A549 treated with CpdA at 1 μM for 4 hours (cell line): ENCODE data around the gene TCP11X2. TPM values are rescaled to one million over a fixed set of nuclear protein-coding genes. Genes with fewer than 3 reads are reported as not detected.

Source experiments
- total RNA-seq: library from RNA; stranded (reverse); fragments of 200-300 nt; extraction: Qiagen RNA extraction; gene quantifications from 5 replicates; pipeline ENCODE4 v1.2.3, GENCODE V29; 2022; ENCODE audit warnings: low read depth

The TCP11X2 gene
- not detected in 5 replicates for total RNA-seq

DNA sequence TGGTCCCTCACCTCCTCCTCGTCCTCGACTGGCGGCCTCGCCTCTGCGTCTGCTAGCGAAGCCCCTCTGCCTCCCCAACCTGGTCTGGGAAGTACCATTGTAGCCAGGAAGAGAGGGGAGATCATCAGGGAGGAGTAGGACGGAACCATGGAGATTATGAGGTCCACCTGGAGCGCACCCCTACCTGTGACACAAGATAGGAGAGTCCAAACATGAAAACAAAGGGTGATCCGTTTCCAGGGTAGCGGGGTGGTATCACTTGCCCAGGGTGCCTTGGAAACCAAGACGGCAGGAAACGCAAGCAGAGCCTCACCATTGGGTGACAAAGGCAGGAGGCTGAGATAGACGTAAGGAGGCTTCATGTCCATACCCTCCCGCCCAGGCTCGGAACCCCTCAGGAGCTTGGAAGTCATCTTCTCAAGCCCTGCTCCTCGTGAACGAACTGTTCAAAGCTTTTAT lies at the start of gene TCP11X2:
Gene TCP11X2, minus strand, starts transcription at position 51 of the 459 bp plus-strand sequence.

DNA sequence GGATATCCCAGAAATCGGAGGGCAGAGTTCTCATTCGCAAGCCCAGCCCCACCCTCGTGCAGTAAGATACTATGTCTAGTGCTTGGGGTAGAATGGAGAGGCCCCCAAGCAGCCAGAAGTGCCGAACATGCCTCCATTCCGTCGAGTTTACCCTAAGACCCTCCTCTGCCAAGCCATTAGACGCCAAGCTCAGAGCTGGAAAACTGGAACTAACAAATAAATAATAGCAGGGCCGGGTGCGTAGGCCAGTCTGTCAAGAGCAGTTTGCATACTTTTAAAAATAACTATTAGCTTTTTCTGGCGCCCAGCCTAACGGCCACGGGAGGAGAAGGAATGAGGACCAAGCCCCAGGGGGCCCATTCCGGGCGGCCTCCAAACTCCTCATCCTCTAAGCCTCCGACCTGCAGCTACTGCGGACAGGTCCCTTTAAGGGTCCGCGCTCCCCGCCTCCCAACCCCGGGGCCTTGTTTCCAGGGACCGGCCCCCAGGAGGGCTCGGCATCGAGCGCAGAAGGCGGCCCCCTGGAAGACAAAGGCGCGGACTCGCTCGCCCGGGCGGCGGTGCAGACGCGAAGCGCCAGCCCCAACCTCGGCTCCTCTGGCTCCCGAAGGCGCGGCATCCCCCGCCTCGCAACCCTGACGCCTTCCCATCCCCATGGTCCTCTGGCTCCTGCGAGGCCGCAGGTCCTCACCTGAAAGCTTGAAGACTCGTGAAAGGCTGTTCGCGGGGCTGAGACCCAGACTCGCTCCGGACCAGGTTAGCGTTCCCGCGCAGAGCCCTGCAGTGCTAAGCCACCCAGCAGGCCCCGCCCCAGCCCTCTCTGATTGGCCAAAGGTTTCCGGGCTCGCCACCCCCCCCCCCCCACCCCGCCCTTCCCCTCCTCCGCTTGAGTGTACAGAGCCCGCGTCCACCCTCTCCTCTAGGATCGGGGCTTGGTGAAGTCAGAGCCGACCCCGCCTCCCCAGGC lies 44.6 kb upstream of the TCP11X2 start, which contains the start of gene TMSB15A:
Gene TMSB15A, minus strand, starts transcription at position 765 of the 967 bp plus-strand sequence.

DNA sequence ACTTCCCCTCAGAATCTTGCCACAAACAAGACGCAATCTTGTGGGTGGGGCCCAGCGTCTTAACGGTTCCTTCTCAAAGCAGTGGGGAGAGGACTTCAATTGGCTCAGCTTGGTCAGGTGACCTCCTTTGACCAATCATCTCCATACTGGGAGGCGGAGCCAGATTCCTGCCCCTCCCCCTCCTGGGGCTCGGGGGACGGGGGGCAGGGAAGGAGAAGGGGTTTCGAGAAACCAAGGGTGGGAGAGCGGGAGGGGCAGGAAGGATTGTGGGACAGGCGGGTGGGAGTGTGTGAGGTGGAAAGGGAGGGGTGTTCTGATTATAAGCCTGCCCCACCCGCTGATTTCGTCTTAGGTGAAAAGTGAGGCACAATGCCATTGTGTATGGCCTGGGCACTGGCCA lies 31.7 kb downstream of the TCP11X2 start, which contains the start of gene NXF2B:
Gene NXF2B, minus strand, starts transcription at position 101 of the 400 bp plus-strand sequence. CDS start 59,972 bp downstream, outside the sequence.

Other genes starting within 250 kb of the TCP11X2 start
- not detected in 5 replicates for gene NXF2, start 224.6 kb downstream of the TCP11X2 start, total RNA-seq
- not detected in 5 replicates for gene NXF2B, start 31.8 kb downstream of the TCP11X2 start, total RNA-seq
- gene TMSB15A, start 44.9 kb upstream of the TCP11X2 start, total RNA-seq = 0.55 to 0.66 TPM (median 0.61 TPM) in 5 replicates
- gene ARMCX5, start 127.7 kb upstream of the TCP11X2 start, total RNA-seq = 7.5 to 13.8 TPM (median 9.2 TPM) in 5 replicates
- gene GPRASP1, start 179.7 kb upstream of the TCP11X2 start, total RNA-seq = 0.29 to 0.47 TPM (median 0.37 TPM) in 5 replicates
- gene GPRASP2, start 240.6 kb upstream of the TCP11X2 start, total RNA-seq = 4.7 to 7.2 TPM (median 6.9 TPM) in 5 replicates
- gene GPRASP3, start 248.9 kb upstream of the TCP11X2 start, total RNA-seq = 3.2 to 4.7 TPM (median 3.9 TPM) in 5 replicates